ENCODE data around the gene YTHDF2.
"Not testable (repeated sequence)": the region's sequence is repeated elsewhere in the genome, so short reads cannot be mapped to it uniquely, and the experiment has no call there.

The YTHDF2 gene

GRCh38 chr1:28776341-28776740 lies 39.6 kb downstream of the YTHDF2 start:
- no peak overlapping the region for H3K4me3 Mint-ChIP-seq
- no peak for ATAC-seq
- H3K36me3 Mint-ChIP-seq (ENCODE audit: low read depth), result peaks cover 3% of the 10 kb centered on the region
- H3K4me1 Mint-ChIP-seq, result peaks cover 5% of the 10 kb centered on the region
- no peak for DNase-seq
- H3K9me3 Mint-ChIP-seq, result no peaks in the 10 kb centered on the region
- H3K27me3 Mint-ChIP-seq, result no peaks in the 10 kb centered on the region
- no peak overlapping the region for H3K27ac Mint-ChIP-seq

- H3K4me1 Mint-ChIP-seq, result peaks cover 5% of the 10 kb centered on the region
- H3K27ac Mint-ChIP-seq, result no peak overlapping the region
- ATAC-seq, result no peak
Observed at GRCh38 chr1:28778021-28778420, 41.3 kb downstream of the YTHDF2 start.

GRCh38 chr1:28779751-28780408 lies 43.1 kb downstream of the YTHDF2 start:
- no peak for ATAC-seq
- no peak overlapping the region for H3K27ac Mint-ChIP-seq
- H3K36me3 Mint-ChIP-seq (ENCODE audit: low read depth), result no peaks in the 10 kb centered on the region
- H3K9me3 Mint-ChIP-seq, result no peaks in the 10 kb centered on the region
- DNase-seq, result no peak
- no peaks in the 10 kb centered on the region for H3K27me3 Mint-ChIP-seq
- peaks cover 2% of the 10 kb centered on the region for H3K4me1 Mint-ChIP-seq
- H3K4me3 Mint-ChIP-seq, result no peak overlapping the region

More at GRCh38 chr1:28778021-28778420, 41.3 kb downstream of the YTHDF2 start:
- no peaks in the 10 kb centered on the region for H3K9me3 Mint-ChIP-seq
- no peak for DNase-seq
- H3K27me3 Mint-ChIP-seq, result no peaks in the 10 kb centered on the region
- no peak overlapping the region for H3K4me3 Mint-ChIP-seq
- H3K36me3 Mint-ChIP-seq (ENCODE audit: low read depth), result peaks cover 3% of the 10 kb centered on the region

- DNase-seq (no peak), ATAC-seq (no peak)
- H3K36me3 Mint-ChIP-seq (ENCODE audit: low read depth), result no peaks in the 10 kb centered on the region
- no peaks in the 10 kb centered on the region for H3K9me3 Mint-ChIP-seq
- H3K4me3 Mint-ChIP-seq, result no peak overlapping the region
- peaks cover 6% of the 10 kb centered on the region for H3K4me1 Mint-ChIP-seq
- H3K27ac Mint-ChIP-seq, result no peak overlapping the region
- peaks cover 1% of the 10 kb centered on the region for H3K27me3 Mint-ChIP-seq
Observed at GRCh38 chr1:28781305-28781704, 44.6 kb downstream of the YTHDF2 start.

- Mint-ChIP-seq H3K36me3 (ENCODE audit: low read depth) (no peaks in the 10 kb centered on the region), H3K27ac (no peak overlapping the region), H3K4me1 (peaks cover 6% of the 10 kb centered on the region), H3K4me3 (no peak overlapping the region), H3K9me3 (no peaks in the 10 kb centered on the region), H3K27me3 (peaks cover 1% of the 10 kb centered on the region)
- no peak for ATAC-seq
- no peak for DNase-seq
Observed at GRCh38 chr1:28782011-28782410, 45.3 kb downstream of the YTHDF2 start.

GRCh38 chr1:28783363-28783762 lies 46.6 kb downstream of the YTHDF2 start:
- H3K9me3 Mint-ChIP-seq, result no peaks in the 10 kb centered on the region
- peaks cover 6% of the 10 kb centered on the region for H3K4me1 Mint-ChIP-seq
- H3K27ac Mint-ChIP-seq, result no peak overlapping the region
- peaks cover 1% of the 10 kb centered on the region for H3K27me3 Mint-ChIP-seq
- ATAC-seq, result no peak
- H3K36me3 Mint-ChIP-seq (ENCODE audit: low read depth), result no peaks in the 10 kb centered on the region
- no peak for DNase-seq
- no peak overlapping the region for H3K4me3 Mint-ChIP-seq

- ATAC-seq (no peak), DNase-seq (no peak)
- Mint-ChIP-seq H3K9me3 (no peaks in the 10 kb centered on the region), H3K4me1 (peaks cover 6% of the 10 kb centered on the region), H3K4me3 (no peak overlapping the region), H3K36me3 (ENCODE audit: low read depth) (no peaks in the 10 kb centered on the region), H3K27me3 (peaks cover 1% of the 10 kb centered on the region), H3K27ac (no peak overlapping the region)
Observed at GRCh38 chr1:28789412-28789811, 52.7 kb downstream of the YTHDF2 start.

GRCh38 chr1:28789816-28790215 lies 53.1 kb downstream of the YTHDF2 start:
- Mint-ChIP-seq H3K36me3 (ENCODE audit: low read depth) (no peaks in the 10 kb centered on the region), H3K27me3 (peaks cover 1% of the 10 kb centered on the region), H3K4me1 (peaks cover 6% of the 10 kb centered on the region), H3K4me3 (no peak overlapping the region), H3K27ac (no peak overlapping the region), H3K9me3 (no peaks in the 10 kb centered on the region)
- ATAC-seq (no peak), DNase-seq (no peak)

- no peak for DNase-seq
- ATAC-seq, result no peak
- no peaks in the 10 kb centered on the region for H3K9me3 Mint-ChIP-seq
- H3K27ac Mint-ChIP-seq, result no peak overlapping the region
- no peak overlapping the region for H3K4me3 Mint-ChIP-seq
- H3K36me3 Mint-ChIP-seq (ENCODE audit: low read depth), result no peaks in the 10 kb centered on the region
- no peaks in the 10 kb centered on the region for H3K27me3 Mint-ChIP-seq
- H3K4me1 Mint-ChIP-seq, result peaks cover 3% of the 10 kb centered on the region
Observed at GRCh38 chr1:28790377-28791035, 53.8 kb downstream of the YTHDF2 start.

GRCh38 chr1:28791929-28792328 lies 55.2 kb downstream of the YTHDF2 start:
- H3K36me3 Mint-ChIP-seq (ENCODE audit: low read depth); ATAC-seq; H3K27ac Mint-ChIP-seq; DNase-seq; H3K4me1 Mint-ChIP-seq; H3K27me3 Mint-ChIP-seq; H3K9me3 Mint-ChIP-seq; H3K4me3 Mint-ChIP-seq: not testable (repeated sequence)

GRCh38 chr1:28792644-28793121 lies 55.9 kb downstream of the YTHDF2 start:
- no peak for ATAC-seq
- Mint-ChIP-seq H3K36me3 (ENCODE audit: low read depth) (no peaks in the 10 kb centered on the region), H3K4me3 (no peak overlapping the region), H3K4me1 (no peaks in the 10 kb centered on the region), H3K27me3 (no peaks in the 10 kb centered on the region), H3K27ac (no peak overlapping the region), H3K9me3 (no peaks in the 10 kb centered on the region)
- DNase-seq, result no peak

GRCh38 chr1:28794582-28794981 lies 57.8 kb downstream of the YTHDF2 start:
- H3K4me3 Mint-ChIP-seq; H3K27me3 Mint-ChIP-seq; ATAC-seq; H3K27ac Mint-ChIP-seq; H3K4me1 Mint-ChIP-seq; DNase-seq; H3K36me3 Mint-ChIP-seq (ENCODE audit: low read depth); H3K9me3 Mint-ChIP-seq: not testable (repeated sequence)

GRCh38 chr1:28796352-28797211 lies 59.8 kb downstream of the YTHDF2 start:
- Mint-ChIP-seq H3K4me1 (no peaks in the 10 kb centered on the region), H3K36me3 (ENCODE audit: low read depth) (no peaks in the 10 kb centered on the region), H3K9me3 (no peaks in the 10 kb centered on the region), H3K27ac (no peak overlapping the region), H3K27me3 (no peaks in the 10 kb centered on the region), H3K4me3 (no peak overlapping the region)
- no peak for ATAC-seq
- no peak for DNase-seq

GRCh38 chr1:28800324-28800723 lies 63.6 kb downstream of the YTHDF2 start:
- no peaks in the 10 kb centered on the region for H3K9me3 Mint-ChIP-seq
- H3K4me3 Mint-ChIP-seq, result no peak overlapping the region
- DNase-seq, result no peak
- no peaks in the 10 kb centered on the region for H3K4me1 Mint-ChIP-seq
- H3K27ac Mint-ChIP-seq, result no peak overlapping the region
- peaks cover 2% of the 10 kb centered on the region for H3K27me3 Mint-ChIP-seq
- no peak for ATAC-seq
- no peaks in the 10 kb centered on the region for H3K36me3 Mint-ChIP-seq (ENCODE audit: low read depth)

GRCh38 chr1:28801461-28801860 lies 64.7 kb downstream of the YTHDF2 start:
- no peak for DNase-seq
- Mint-ChIP-seq H3K27me3 (peaks cover 5% of the 10 kb centered on the region), H3K4me1 (no peaks in the 10 kb centered on the region), H3K36me3 (ENCODE audit: low read depth) (no peaks in the 10 kb centered on the region), H3K27ac (no peak overlapping the region), H3K9me3 (no peaks in the 10 kb centered on the region), H3K4me3 (no peak overlapping the region)
- no peak for ATAC-seq
